ENCODE results near the gene ARVCF.

GRCh38 chr22:19986011-19986409 lies 30.6 kb downstream of the ARVCF start:
- TF ChIP-seq CTCF (IDR thresholded peaks at IDR 0.05) (no peak), REST (IDR thresholded peaks at IDR 0.05; ENCODE audit: insufficient read depth in 1 of 2, low read depth in 2 of 2, low read length in 1 of 2) (no peak), POLR2AphosphoS5 (IDR thresholded peaks at IDR 0.05; ENCODE audit: low read depth, low read length) (no peak)

Data from Panc1 (cell line).